ENCODE results near the gene CCL2.

GRCh38 chr17:34305061-34305460 is 50.0 kb downstream of the CCL2 start:
- TF ChIP-seq POLR2AphosphoS5 (IDR thresholded peaks at IDR 0.05; ENCODE audit: low read depth, low read length), result no peak
- TF ChIP-seq FOXP2 (optimal IDR thresholded peaks at IDR 0.05; ENCODE audit: borderline replicate concordance, extremely low read depth, extremely low read length, insufficient read depth), result no peak
- TF ChIP-seq REST (IDR thresholded peaks at IDR 0.05; ENCODE audit: insufficient read depth in 1 of 2, low read depth in 2 of 2, low read length in 2 of 2), result no peak
- no peak for TF ChIP-seq TAF1 (IDR thresholded peaks at IDR 0.05; ENCODE audit: borderline replicate concordance, insufficient read depth, low read length)
- TF ChIP-seq SIN3A (IDR thresholded peaks at IDR 0.05; ENCODE audit: borderline replicate concordance, insufficient read depth, low read length), result no peak
